Measurements from ENCODE around the gene RAB9A.

GRCh38 chrX:13702111-13702789 lies 13.3 kb downstream of the RAB9A start:
- no peak for TF ChIP-seq CTCF (IDR thresholded peaks at IDR 0.05)
- no peak for TF ChIP-seq POLR2A (IDR thresholded peaks at IDR 0.05)

Measured in thyroid gland (tissue), 4 donors.